ENCODE measurements around the gene COX19. TPM values are rescaled to one million over a fixed set of nuclear protein-coding genes. Genes with fewer than 3 reads are reported as not detected.
A peak's percentile ranks its signal among the peaks of the same experiment; 100 is the strongest.

Gene COX19
- total and polyA plus RNA-seq, 2 of the 13 experiments (the other 11 are each of a cell fraction or from before 2014, with no cell fraction given), result 11.5 to 21.7 TPM

GRCh38 chr7:974820-975681 is at the start of gene COX19 (continued):
- TF ChIP-seq LRRFIP1 (CRISPR knock-in tag; conservative IDR thresholded peaks at IDR 0.05) (no peak), THRA (CRISPR knock-in tag; IDR thresholded peaks at IDR 0.05; ENCODE audit: borderline replicate concordance) (peak; percentile 23; the same call in 1 of the 2 replicates), ZKSCAN8 (CRISPR knock-in tag; IDR thresholded peaks at IDR 0.05; ENCODE audit: borderline replicate concordance) (no peak), SAFB2 (CRISPR knock-in tag; IDR thresholded peaks at IDR 0.05; ENCODE audit: borderline replicate concordance, low read depth) (peak; percentile 64; the same call in 1 of the 2 replicates), GATAD2A (CRISPR knock-in tag; IDR thresholded peaks at IDR 0.05) (peak; percentile 31), ZZZ3 (CRISPR knock-in tag; IDR thresholded peaks at IDR 0.05; ENCODE audit: borderline replicate concordance) (0 out of 2 replicates have a peak, but pooled peaks have one; percentile 68), ZNF704 (CRISPR knock-in tag; IDR thresholded peaks at IDR 0.05; ENCODE audit: borderline replicate concordance) (0 out of 2 replicates have a peak, but pooled peaks have one; percentile 69), ELF3 (CRISPR knock-in tag; IDR thresholded peaks at IDR 0.05) (peak; percentile 57; the same call in 1 of the 2 replicates), PAF1 (CRISPR knock-in tag; IDR thresholded peaks at IDR 0.05) (no peak; the same call in 1 of the 2 replicates), ATF2 (CRISPR knock-in tag; IDR thresholded peaks at IDR 0.05) (peak; percentile 78; the same call in 1 of the 2 replicates), NR3C1 (CRISPR knock-in tag; IDR thresholded peaks at IDR 0.05) (0 out of 2 replicates have a peak, but pooled peaks have one; percentile 15), NFYC (CRISPR knock-in tag; IDR thresholded peaks at IDR 0.05) (peak; percentile 31), RFX1 (IDR thresholded peaks at IDR 0.05) (no peak), ZNF143 (CRISPR knock-in tag; IDR thresholded peaks at IDR 0.05) (no peak; the same call in 1 of the 2 replicates), ZSCAN30 (CRISPR knock-in tag; IDR thresholded peaks at IDR 0.05) (peak; percentile 87; the same call in 1 of the 2 replicates), AGO1 (IDR thresholded peaks at IDR 0.05; ENCODE audit: low read depth, low read length, poor library complexity, severe bottlenecking) (peak; percentile 89), ZNF605 (CRISPR knock-in tag; IDR thresholded peaks at IDR 0.05) (peak; percentile 42; the same call in 1 of the 2 replicates), RORA (CRISPR knock-in tag; IDR thresholded peaks at IDR 0.05) (no peak), NFIB (CRISPR knock-in tag; IDR thresholded peaks at IDR 0.05; ENCODE audit: borderline replicate concordance) (no peak), ZNF225 (CRISPR knock-in tag; IDR thresholded peaks at IDR 0.05) (peak; percentile 63; the same call in 1 of the 2 replicates), ZNF234 (CRISPR knock-in tag; conservative IDR thresholded peaks at IDR 0.05) (no peak), RAD21 (CRISPR knock-in tag; IDR thresholded peaks at IDR 0.05) (peak; percentile 44)
